ENCODE measurements around the gene VPS26B.

Gene VPS26B

GRCh38 chr11:134287561-134287960, 63.1 kb downstream of the VPS26B start:
- Histone ChIP-seq H3K4me1 (no peaks in the 10 kb centered on the region), H3K27me3 (ENCODE audit: low read depth) (no peaks in the 10 kb centered on the region), H3K36me3 (replicated peaks) (no peaks in the 10 kb centered on the region), H3K9me3 (no peaks in the 10 kb centered on the region), H3K4me3 (no peak overlapping the region)
- in situ Hi-C loops (cut with MboI; ENCODE audit: low sequenced_read_pairs), result no loop called here
- DNase-seq (ENCODE audit: low spot score in 2 of 2), result no peak

- H3K4me1 ChIP-seq, result no peaks in the 10 kb centered on the region
- H3K4me3 ChIP-seq, result no peak overlapping the region
- no peaks in the 10 kb centered on the region for H3K9me3 ChIP-seq
- no peaks in the 10 kb centered on the region for H3K36me3 ChIP-seq (replicated peaks)
- in situ Hi-C loops (cut with MboI; ENCODE audit: low sequenced_read_pairs), result no loop called here
- no peaks in the 10 kb centered on the region for H3K27me3 ChIP-seq (ENCODE audit: low read depth)
- DNase-seq (ENCODE audit: low spot score in 2 of 2), result no peak
Observed at GRCh38 chr11:134288486-134288885, 64.0 kb downstream of the VPS26B start.

GRCh38 chr11:134289167-134289566, 64.7 kb downstream of the VPS26B start:
- Histone ChIP-seq H3K9me3 (no peaks in the 10 kb centered on the region), H3K27me3 (ENCODE audit: low read depth) (no peaks in the 10 kb centered on the region), H3K4me3 (no peak overlapping the region), H3K4me1 (no peaks in the 10 kb centered on the region), H3K36me3 (replicated peaks) (no peaks in the 10 kb centered on the region)
- DNase-seq (ENCODE audit: low spot score in 2 of 2), result no peak
- in situ Hi-C loops (cut with MboI; ENCODE audit: low sequenced_read_pairs), result no loop called here

- H3K9me3 ChIP-seq, result no peaks in the 10 kb centered on the region
- no peak for DNase-seq (ENCODE audit: low spot score in 2 of 2)
- in situ Hi-C loops (cut with MboI; ENCODE audit: low sequenced_read_pairs), result no loop called here
- no peaks in the 10 kb centered on the region for H3K27me3 ChIP-seq (ENCODE audit: low read depth)
- H3K4me3 ChIP-seq, result no peak overlapping the region
- no peaks in the 10 kb centered on the region for H3K36me3 ChIP-seq (replicated peaks)
- H3K4me1 ChIP-seq, result no peaks in the 10 kb centered on the region
Observed at GRCh38 chr11:134289789-134290188, 65.3 kb downstream of the VPS26B start.

GRCh38 chr11:134290646-134291045, 66.2 kb downstream of the VPS26B start:
- Histone ChIP-seq H3K27me3 (ENCODE audit: low read depth) (no peaks in the 10 kb centered on the region), H3K9me3 (no peaks in the 10 kb centered on the region), H3K4me1 (no peaks in the 10 kb centered on the region), H3K36me3 (replicated peaks) (no peaks in the 10 kb centered on the region), H3K4me3 (no peak overlapping the region)
- DNase-seq (ENCODE audit: low spot score in 2 of 2), result no peak
- in situ Hi-C loops (cut with MboI; ENCODE audit: low sequenced_read_pairs), result no loop called here

GRCh38 chr11:134291196-134291595, 66.7 kb downstream of the VPS26B start:
- Histone ChIP-seq H3K36me3 (replicated peaks) (no peaks in the 10 kb centered on the region), H3K4me3 (no peak overlapping the region), H3K4me1 (no peaks in the 10 kb centered on the region), H3K9me3 (no peaks in the 10 kb centered on the region), H3K27me3 (ENCODE audit: low read depth) (no peaks in the 10 kb centered on the region)
- in situ Hi-C loops (cut with MboI; ENCODE audit: low sequenced_read_pairs), result no loop called here
- no peak for DNase-seq (ENCODE audit: low spot score in 2 of 2)

GRCh38 chr11:134292661-134293060, 68.2 kb downstream of the VPS26B start:
- in situ Hi-C loops (cut with MboI; ENCODE audit: low sequenced_read_pairs), result no loop called here
- Histone ChIP-seq H3K36me3 (replicated peaks) (no peaks in the 10 kb centered on the region), H3K4me3 (no peak overlapping the region), H3K4me1 (no peaks in the 10 kb centered on the region), H3K27me3 (ENCODE audit: low read depth) (no peaks in the 10 kb centered on the region), H3K9me3 (no peaks in the 10 kb centered on the region)
- DNase-seq (ENCODE audit: low spot score in 2 of 2), result no peak

GRCh38 chr11:134293119-134294113, 68.9 kb downstream of the VPS26B start:
- Histone ChIP-seq H3K4me3 (no peak overlapping the region), H3K27me3 (ENCODE audit: low read depth) (no peaks in the 10 kb centered on the region), H3K4me1 (no peaks in the 10 kb centered on the region), H3K9me3 (no peaks in the 10 kb centered on the region), H3K36me3 (replicated peaks) (no peaks in the 10 kb centered on the region)
- no peak for DNase-seq (ENCODE audit: low spot score in 2 of 2)
- in situ Hi-C loops (cut with MboI; ENCODE audit: low sequenced_read_pairs), result no loop called here

GRCh38 chr11:134294664-134295063, 70.2 kb downstream of the VPS26B start:
- no peak overlapping the region for H3K4me3 ChIP-seq
- DNase-seq (ENCODE audit: low spot score in 2 of 2), result no peak
- no peaks in the 10 kb centered on the region for H3K36me3 ChIP-seq (replicated peaks)
- H3K9me3 ChIP-seq, result no peaks in the 10 kb centered on the region
- in situ Hi-C loops (cut with MboI; ENCODE audit: low sequenced_read_pairs), result no loop called here
- no peaks in the 10 kb centered on the region for H3K27me3 ChIP-seq (ENCODE audit: low read depth)
- no peaks in the 10 kb centered on the region for H3K4me1 ChIP-seq
